HepG2 (cell line): Measurements from ENCODE around the gene CAMTA2. TPM values are rescaled to one million over a fixed set of nuclear protein-coding genes. Genes with fewer than 3 reads are reported as not detected.
A peak's percentile ranks its signal among the peaks of the same experiment; 100 is the strongest.

Experiments used
- ATAC-seq: fragments of 200-7000 bp; cut with Tn5 transposase; 3 replicates; pipeline ENCODE4 v1.9.1; 2020; ENCODE audit warnings: mild to moderate bottlenecking, moderate library complexity
- BruUV-seq: library from RNA; stranded (reverse); fragments of 400-500 nt; replicated peaks from 2 replicates; lab custom pipeline; 2021; lab: Mats Ljungman, UMichigan
- CTCF ChIA-PET: fragments of 300-600 bp; formaldehyde crosslinking; extraction: SDS; loops from one replicate; lab custom pipeline; 2021; ENCODE audit warnings: low total read pairs, inconsistent platforms, low intra/inter-chr PET ratio; lab: Yijun Ruan, JAX
- POLR2A ChIA-PET: fragments of 350-600 bp; sonication (Branson Sonifier 250); formaldehyde crosslinking; loops from one replicate; lab custom pipeline; 2020; ENCODE audit warnings: antibody characterized with exemption, inconsistent platforms; lab: Yijun Ruan, JAX
- DNase-seq: peaks from one replicate; pipeline ENCODE4 v3.0.0-alpha.2; 2015; ENCODE audit warnings: low spot score
- FAIRE-seq: peaks from 3 replicates; lab custom pipeline; 2011; peaks lifted over from hg19 to GRCh38; lab: Jason Lieb, UNC
- H2AFZ ChIP-seq: one replicate; pipeline ENCODE4 v1.6.1; 2011; ENCODE audit warnings: low read length, inconsistent platforms
- H3K27ac ChIP-seq: fragments of 300-600 bp; 3 replicates; pipeline ENCODE4 v1.8.0; 2011; ENCODE audit warnings: mixed run types, mild to moderate bottlenecking, mixed read lengths, low read length, inconsistent platforms; ENCODE audit not compliant: insufficient read depth; ENCODE audit errors: extremely low read length
- H3K27me3 ChIP-seq, 2 experiments: fragments of 200-600 bp in 1 of 2; 2 replicates in 1 of 2; 3 replicates in 1 of 2; pipeline versions ENCODE4 v1.6.0 to v1.8.0; 2011; ENCODE audit warnings: low read length in 2 of 2, mild to moderate bottlenecking in 2 of 2, moderate library complexity in 2 of 2, inconsistent platforms in 1 of 2; ENCODE audit not compliant: insufficient read depth in 2 of 2, control insufficient read depth in 1 of 2
- H3K36me3 ChIP-seq, 2 experiments: fragments of 200-600 bp in 1 of 2; replicated peaks in 1 of 2; 2 replicates in 1 of 2; 3 replicates in 1 of 2; pipeline versions ENCODE4 v1.5.1 to v1.8.0; 2011; ENCODE audit warnings: low read length in 2 of 2, inconsistent platforms in 1 of 2; ENCODE audit not compliant: insufficient read depth in 2 of 2, control insufficient read depth in 1 of 2
- H3K4me1 ChIP-seq: 2 replicates; pipeline ENCODE4 v1.5.1; 2012; ENCODE audit warnings: low read length, inconsistent platforms; ENCODE audit not compliant: insufficient read depth
- H3K4me2 ChIP-seq: 2 replicates; pipeline ENCODE4 v1.6.0; 2011; ENCODE audit warnings: low read depth, low read length, inconsistent platforms
- H3K4me3 ChIP-seq, 3 experiments: fragments of 200-600 bp in 1 of 3; sonication (generic), shearing (Covaris generic) in 1 of 3; replicated peaks in 1 of 3; 2 replicates each; pipeline ENCODE4 v1.5.1; 2011 to 2016; ENCODE audit warnings: low read length in 3 of 3, inconsistent platforms in 2 of 3, low read depth in 2 of 3, mild to moderate bottlenecking in 2 of 3, control low read depth in 1 of 3, mixed read lengths in 1 of 3; ENCODE audit not compliant: insufficient read depth in 1 of 3
- H3K79me2 ChIP-seq: one replicate; pipeline ENCODE4 v1.6.1; 2011; ENCODE audit warnings: low read length, inconsistent platforms; ENCODE audit not compliant: insufficient read depth
- H3K9ac ChIP-seq: 2 replicates; pipeline ENCODE4 v1.6.0; 2011; ENCODE audit warnings: mild to moderate bottlenecking, low read depth, low read length, inconsistent platforms; ENCODE audit not compliant: insufficient read depth
- H3K9me3 ChIP-seq: 2 replicates; pipeline ENCODE4 v1.5.1; 2012; ENCODE audit warnings: mild to moderate bottlenecking, low read length
- H4K20me1 ChIP-seq: 2 replicates; pipeline ENCODE4 v1.6.0; 2011; ENCODE audit warnings: inconsistent platforms, mild to moderate bottlenecking, low read length, moderate library complexity; ENCODE audit not compliant: insufficient read depth
- AGO2 ChIP-seq: fragments of 200-400 bp; formaldehyde crosslinking; optimal IDR thresholded peaks from 2 replicates; pipeline ENCODE3; 2017; ENCODE audit warnings: mild to moderate bottlenecking, low read depth, low read length, moderate library complexity
- CCDC6 ChIP-seq: sonication (generic); formaldehyde crosslinking; IDR thresholded peaks from 2 replicates; pipeline ENCODE4 v1.8.1; 2022; ENCODE audit warnings: mild to moderate bottlenecking, missing genetic modification reagents, moderate library complexity
- FOSL1 ChIP-seq: sonication (generic); formaldehyde crosslinking; IDR thresholded peaks from 2 replicates; pipeline ENCODE4 v1.9.0; 2021; ENCODE audit warnings: missing genetic modification reagents, borderline replicate concordance
- HNRNPL ChIP-seq: fragments of 200-400 bp; formaldehyde crosslinking; IDR thresholded peaks from 2 replicates; pipeline ENCODE4 v1.6.1; 2017; ENCODE audit warnings: mild to moderate bottlenecking, low read depth, low read length
- IKZF4 ChIP-seq: sonication (generic); formaldehyde crosslinking; IDR thresholded peaks from 2 replicates; pipeline ENCODE4 v1.5.1; 2020; ENCODE audit warnings: borderline replicate concordance, mild to moderate bottlenecking, low read depth, missing genetic modification reagents; ENCODE audit errors: not compliant biosample characterization
- KDM6A ChIP-seq: IDR thresholded peaks from 2 replicates; pipeline ENCODE4 v1.6.1; 2016; ENCODE audit warnings: low read depth
- PTBP1 ChIP-seq: fragments of 200-400 bp; formaldehyde crosslinking; IDR thresholded peaks from 2 replicates; pipeline ENCODE4 v1.6.1; 2018; ENCODE audit warnings: low read length, low read depth; ENCODE audit not compliant: poor library complexity, severe bottlenecking
- SAFB2 ChIP-seq: sonication (generic); formaldehyde crosslinking; IDR thresholded peaks from 2 replicates; pipeline ENCODE4 v1.5.1; 2020; ENCODE audit warnings: missing genetic modification reagents, low read depth, mild to moderate bottlenecking, borderline replicate concordance
- TCF12 ChIP-seq, 2 experiments: fragments of 450-650 bp in 1 of 2; sonication (generic) in 1 of 2; formaldehyde crosslinking in 1 of 2; IDR thresholded peaks; 2 replicates each; pipeline versions ENCODE4 v1.6.1 to v1.8.0; 2017 to 2022; ENCODE audit warnings: antibody characterized with exemption in 1 of 2, mild to moderate bottlenecking in 1 of 2, missing genetic modification reagents in 1 of 2, moderate library complexity in 1 of 2
- ZBTB42 ChIP-seq: sonication (generic); formaldehyde crosslinking; IDR thresholded peaks from 2 replicates; pipeline ENCODE4 v1.5.0; 2020; ENCODE audit warnings: mild to moderate bottlenecking, missing genetic modification reagents
- WGBS: methylation state at CpG from one replicate; pipeline ENCODE4 v1.1.6; 2017; ENCODE audit warnings: low lambda C conversion rate; 5-methylcytosine and 5-hydroxymethylcytosine counted together
- in situ Hi-C: cut with HindIII; loops from 2 replicates; pipeline ENCODE4 v1.10.0; 2017; ENCODE audit warnings: low pct_unique_long_range_greater_than_20kb; ENCODE audit not compliant: extremely low pct_ligation_motif_present
- intact Hi-C: fragments of 100-400 bp; cut with micrococcal nuclease; formaldehyde crosslinking; loops from one replicate; pipeline ENCODE4 v1.10.0; 2022; ENCODE audit not compliant: unreplicated experiment
- polyA plus RNA-seq, 8 experiments: library from polyadenylated mRNA; depleted of rRNA in 3 of 8; stranded (reverse) in 7 of 8; unstranded in 1 of 8; fragments of >200 nt; fragmentation: Illumina TruSeq in 4 of 8; extraction: Trizol in 4 of 8; gene quantifications; 2 replicates each; pipeline versions ENCODE4 v1.2.1 to v1.2.3, GENCODE V29; 2011 to 2016; ENCODE audit warnings: low read depth in 4 of 8, missing spikeins in 1 of 8, mixed read lengths in 1 of 8; ENCODE audit not compliant: insufficient read depth in 1 of 8
- total RNA-seq, 5 experiments: library from RNA; depleted of rRNA; stranded (reverse); fragments of >200 nt; fragmentation: Illumina TruSeq; extraction: Trizol; gene quantifications; 2 replicates each; pipeline ENCODE4 v1.2.3, GENCODE V29; 2016; ENCODE audit warnings: low read depth in 1 of 5
- TF ChIP-seq, protein P1 (sequence below): fragments of 450-650 bp; IDR thresholded peaks from 2 replicates; pipeline ENCODE4 v1.6.1; 2016

Gene CAMTA2
- total and polyA plus RNA-seq, 2 of the 13 experiments (the other 11 are each of a cell fraction or from before 2014, with no cell fraction given): 4.1 to 7.1 TPM

DNA sequence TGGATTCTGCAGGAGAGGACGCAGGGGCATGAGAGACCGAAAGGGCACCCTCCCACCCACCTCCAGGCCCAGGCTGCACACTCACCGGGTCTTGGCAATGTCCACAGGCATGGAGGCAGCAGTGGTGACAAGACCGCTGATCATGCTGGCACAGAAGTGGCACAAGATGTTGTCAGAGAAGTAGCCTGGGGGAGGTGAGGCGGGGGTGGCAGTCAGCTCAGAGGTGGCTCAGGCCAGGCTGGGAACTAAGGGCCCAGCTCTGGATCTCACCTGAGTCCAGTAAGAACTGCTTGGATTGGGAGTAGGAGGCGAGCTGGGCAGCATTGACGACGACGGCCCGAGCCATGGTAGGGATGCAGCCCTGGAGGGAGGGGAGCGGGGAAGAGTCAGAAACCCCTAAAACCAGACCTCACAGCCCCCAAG lies 49.4 kb downstream of the CAMTA2 start:
- peaks cover 6 to 15% of the 10 kb centered on the region in 2 experiments; a peak in 3 of 5 replicates for H3K36me3 ChIP-seq
- TF ChIP-seq AGO2: peak; percentile 47
- no peak for TF ChIP-seq FOSL1 (CRISPR knock-in tag)
- TF ChIP-seq, all 625 proteins: peak for 1
- Histone ChIP-seq H4K20me1 (no peaks in the 10 kb centered on the region), H3K4me2 (peak overlapping the region; percentile 98), H3K4me3 (no peak overlapping the region; a peak in 1 of 6 replicates), H3K27ac (no peak overlapping the region), H3K9me3 (no peaks in the 10 kb centered on the region), H2AFZ (no peak overlapping the region), H3K9ac (peak overlapping the region; percentile 95), H3K27me3 (no peaks in the 10 kb centered on the region; a peak in 1 of 5 replicates), H3K4me1 (peaks cover 36% of the 10 kb centered on the region), H3K79me2 (peaks cover 38% of the 10 kb centered on the region)
- CTCF ChIA-PET: no interaction called here
- FAIRE-seq: no peak
- POLR2A ChIA-PET: interaction anchor here (1.1 to 3.9 kb wide), 2 partner anchors 12 to 29 kb away, joined by 3 to 101 read pairs; partner anchors contain the start of genes ENO3, PFN1 and SPAG7
- in situ Hi-C loops: no loop called here
- 96% methylated on average over 8 of the region's 11 CpGs for WGBS
- no peak for DNase-seq
- BruUV-seq: no TSS peak
- intact Hi-C loops: no loop called here
- ATAC-seq: no peak

DNA sequence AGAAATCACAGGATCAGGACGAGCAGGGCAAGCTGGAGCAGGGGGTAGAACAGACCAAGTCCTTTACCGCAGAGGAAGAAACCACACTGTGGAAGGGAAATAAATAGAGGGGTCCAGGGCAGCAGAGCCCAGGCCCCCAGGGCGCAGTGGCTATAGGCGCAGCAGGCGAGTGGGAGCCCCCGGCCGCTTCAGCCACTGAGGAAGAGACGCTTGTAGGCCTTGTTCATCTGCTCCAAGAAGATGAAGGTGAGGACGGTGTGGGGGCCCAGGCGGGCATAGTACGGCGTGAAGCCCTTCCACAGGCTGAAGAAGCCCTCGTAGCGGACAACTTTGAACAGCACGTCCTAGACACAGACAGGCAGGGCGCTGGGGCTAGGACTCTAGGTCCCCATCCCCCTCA lies 49.9 kb downstream of the CAMTA2 start:
- ATAC-seq: no peak
- FAIRE-seq: no peak
- no peak overlapping the region for H3K4me2 ChIP-seq
- H3K79me2 ChIP-seq: peaks cover 37% of the 10 kb centered on the region
- BruUV-seq: no TSS peak
- ChIA-PET POLR2A (interaction anchor here (1.1 to 3.9 kb wide), 2 partner anchors 12 to 30 kb away, joined by 3 to 101 read pairs; partner anchors contain the start of genes ENO3, PFN1 and SPAG7), CTCF (no interaction called here)
- H3K27me3 ChIP-seq: no peaks in the 10 kb centered on the region; a peak in 1 of 5 replicates
- H3K36me3 ChIP-seq: peaks cover 2 to 13% of the 10 kb centered on the region in 2 experiments; a peak in 3 of 5 replicates
- in situ Hi-C loops (no loop called here), intact Hi-C loops (no loop called here)
- no peaks in the 10 kb centered on the region for H3K9me3 ChIP-seq
- no peaks in the 10 kb centered on the region for H4K20me1 ChIP-seq
- DNase-seq: no peak
- H3K27ac ChIP-seq: no peak overlapping the region
- no peak for TF ChIP-seq SAFB2 (CRISPR knock-in tag)
- TF ChIP-seq HNRNPL: no peak
- no peak for TF ChIP-seq CCDC6 (CRISPR knock-in tag)
- TF ChIP-seq PTBP1: no peak
- TF ChIP-seq, protein P1, sequence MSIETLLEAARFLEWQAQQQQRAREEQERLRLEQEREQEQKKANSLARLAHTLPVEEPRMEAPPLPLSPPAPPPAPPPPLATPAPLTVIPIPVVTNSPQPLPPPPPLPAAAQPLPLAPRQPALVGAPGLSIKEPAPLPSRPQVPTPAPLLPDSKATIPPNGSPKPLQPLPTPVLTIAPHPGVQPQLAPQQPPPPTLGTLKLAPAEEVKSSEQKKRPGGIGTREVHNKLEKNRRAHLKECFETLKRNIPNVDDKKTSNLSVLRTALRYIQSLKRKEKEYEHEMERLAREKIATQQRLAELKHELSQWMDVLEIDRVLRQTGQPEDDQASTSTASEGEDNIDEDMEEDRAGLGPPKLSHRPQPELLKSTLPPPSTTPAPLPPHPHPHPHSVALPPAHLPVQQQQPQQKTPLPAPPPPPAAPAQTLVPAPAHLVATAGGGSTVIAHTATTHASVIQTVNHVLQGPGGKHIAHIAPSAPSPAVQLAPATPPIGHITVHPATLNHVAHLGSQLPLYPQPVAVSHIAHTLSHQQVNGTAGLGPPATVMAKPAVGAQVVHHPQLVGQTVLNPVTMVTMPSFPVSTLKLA: no peak
- TF ChIP-seq KDM6A (CRISPR knock-in tag): no peak
- TF ChIP-seq ZBTB42: no peak
- TF ChIP-seq IKZF4 (CRISPR knock-in tag): no peak
- TF ChIP-seq TCF12 (IDR thresholded peaks at IDR 0.05): no peak
- no peak for TF ChIP-seq TCF12 (CRISPR knock-in tag; IDR thresholded peaks at IDR 0.05)
- H3K4me1 ChIP-seq: peaks cover 36% of the 10 kb centered on the region
- no peak overlapping the region for H3K9ac ChIP-seq
- H3K4me3 ChIP-seq: no peak overlapping the region
- WGBS: 99% methylated on average over 15 of the region's 16 CpGs
- no peak overlapping the region for H2AFZ ChIP-seq
